ENCODE measurements around the gene GFRA1.
"Not testable (repeated sequence)": the region's sequence is repeated elsewhere in the genome, so short reads cannot be mapped to it uniquely, and the experiment has no call there.

The GFRA1 gene

DNA sequence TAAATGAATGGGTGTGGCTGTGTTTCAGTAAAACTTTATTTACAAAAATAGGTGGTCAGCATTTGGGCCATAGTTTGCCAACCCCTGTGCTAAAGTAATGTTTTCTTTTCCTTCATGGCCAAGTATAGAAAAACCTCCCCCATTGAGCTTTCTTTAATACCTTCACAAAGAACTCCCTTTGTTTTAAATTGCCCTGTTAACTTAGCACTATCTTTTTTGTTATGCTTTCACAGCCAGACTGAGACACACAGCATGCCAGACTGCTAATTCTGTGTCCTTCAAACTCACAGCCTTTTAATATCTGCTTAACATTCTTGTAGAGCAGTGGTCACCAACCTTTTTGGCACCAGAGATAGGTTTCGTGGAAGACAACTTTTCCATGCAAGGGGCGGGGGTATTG is 78.0 kb downstream of the GFRA1 start:
- DNase-seq: no peak

DNA sequence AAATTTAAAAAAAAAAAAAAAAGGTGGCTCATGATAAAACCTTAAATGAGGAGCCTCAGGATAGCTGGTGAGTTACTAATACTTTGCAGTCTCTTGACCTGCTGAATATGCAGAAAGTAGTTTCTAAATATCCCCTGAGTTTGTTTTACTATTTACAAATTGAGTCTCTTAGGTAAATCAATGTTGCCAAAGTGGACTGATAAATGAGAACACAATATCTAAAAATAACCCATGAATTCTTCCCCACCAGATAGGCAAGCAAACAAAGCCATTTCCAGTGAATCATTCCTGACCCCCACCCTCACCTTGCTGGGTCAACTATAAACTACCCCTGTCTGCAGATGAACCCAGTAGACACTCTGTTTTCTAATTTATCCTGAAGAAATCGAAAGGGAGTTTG is 78.9 kb downstream of the GFRA1 start:
- DNase-seq: no peak

DNA sequence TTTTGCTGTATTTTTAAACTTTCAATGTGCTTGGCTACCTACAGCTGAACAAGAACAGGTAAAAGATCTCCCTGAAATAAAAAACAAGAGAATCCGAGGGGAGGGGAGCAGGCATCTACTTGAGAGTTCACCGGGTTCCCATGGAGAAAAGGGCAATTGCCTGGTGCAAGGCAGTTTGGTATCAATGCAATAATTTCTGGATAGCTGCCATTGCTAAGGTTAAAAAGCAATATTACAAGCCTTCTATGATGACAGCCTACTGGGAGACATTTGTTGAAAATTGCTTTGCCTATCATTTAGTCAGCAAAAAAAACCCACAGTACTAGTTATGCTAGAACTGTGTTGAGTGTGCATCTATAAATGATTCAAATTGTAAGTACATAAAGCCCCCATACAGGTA is 82.1 kb downstream of the GFRA1 start:
- no peak for DNase-seq

DNA sequence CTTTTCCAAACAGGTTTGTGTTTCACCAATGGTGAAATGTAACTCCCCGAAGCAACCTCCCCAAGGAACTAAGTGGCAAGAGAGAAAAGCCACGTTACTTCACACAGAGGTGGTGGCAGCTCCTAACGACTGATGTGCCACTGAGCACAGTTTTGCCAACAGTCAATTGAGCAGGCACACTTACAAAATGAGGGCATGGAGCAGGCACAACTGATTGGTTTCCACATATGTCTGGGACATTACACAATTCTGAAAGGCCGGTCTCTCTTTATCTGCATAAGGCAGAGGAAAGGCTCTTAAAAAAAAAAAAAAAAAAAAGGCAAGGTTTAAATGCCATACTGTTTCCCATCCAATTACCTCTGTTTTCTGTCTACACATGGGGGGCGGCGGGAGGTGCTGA is 86.7 kb downstream of the GFRA1 start:
- DNase-seq: no peak

DNA sequence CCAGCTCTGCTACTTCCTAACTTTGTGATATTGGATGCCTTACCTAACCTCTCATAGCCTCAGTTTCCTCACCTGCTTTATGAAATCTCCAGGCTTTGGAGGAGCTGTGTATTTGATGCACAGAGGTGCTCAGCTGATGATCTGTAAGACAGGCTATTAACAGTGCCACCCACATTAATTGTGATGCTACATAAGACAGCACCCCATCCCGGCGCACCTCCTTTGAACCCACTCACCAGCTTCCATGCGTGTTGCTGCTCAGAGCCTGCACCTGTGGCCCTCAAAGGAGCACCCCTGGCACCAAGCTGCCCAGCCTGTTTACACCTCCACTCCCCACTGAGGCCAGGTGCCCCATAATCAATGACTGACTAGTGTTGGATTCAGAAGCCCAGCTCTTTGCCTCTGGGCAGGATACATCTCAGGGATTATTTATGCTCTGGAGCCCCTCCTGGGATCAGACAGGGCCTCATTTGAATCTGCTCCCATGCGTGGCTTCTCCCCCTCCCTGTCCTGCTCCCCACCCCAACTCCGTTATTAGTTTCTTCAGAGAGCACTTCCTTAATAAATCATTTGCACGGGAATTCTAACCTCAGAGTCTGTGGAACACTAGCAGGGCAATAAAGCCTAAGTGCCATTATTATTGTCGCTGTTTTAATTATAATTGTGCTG is 87.7 kb downstream of the GFRA1 start:
- no peak for DNase-seq

DNA sequence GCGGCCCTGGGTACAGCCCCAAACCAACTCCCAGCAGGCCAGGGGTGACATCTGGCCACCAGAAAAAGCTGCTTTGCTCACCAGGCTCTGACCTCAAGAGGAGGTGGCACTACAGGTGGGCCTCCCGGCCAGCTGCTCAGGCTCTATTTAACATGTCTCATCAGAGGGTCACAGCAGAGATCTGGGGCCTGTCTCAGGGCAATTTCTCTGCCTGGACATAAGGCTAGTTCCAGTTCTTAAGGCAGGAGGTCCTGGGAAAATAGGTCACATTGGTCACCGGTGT is 88.6 kb downstream of the GFRA1 start:
- no peak for DNase-seq

DNA sequence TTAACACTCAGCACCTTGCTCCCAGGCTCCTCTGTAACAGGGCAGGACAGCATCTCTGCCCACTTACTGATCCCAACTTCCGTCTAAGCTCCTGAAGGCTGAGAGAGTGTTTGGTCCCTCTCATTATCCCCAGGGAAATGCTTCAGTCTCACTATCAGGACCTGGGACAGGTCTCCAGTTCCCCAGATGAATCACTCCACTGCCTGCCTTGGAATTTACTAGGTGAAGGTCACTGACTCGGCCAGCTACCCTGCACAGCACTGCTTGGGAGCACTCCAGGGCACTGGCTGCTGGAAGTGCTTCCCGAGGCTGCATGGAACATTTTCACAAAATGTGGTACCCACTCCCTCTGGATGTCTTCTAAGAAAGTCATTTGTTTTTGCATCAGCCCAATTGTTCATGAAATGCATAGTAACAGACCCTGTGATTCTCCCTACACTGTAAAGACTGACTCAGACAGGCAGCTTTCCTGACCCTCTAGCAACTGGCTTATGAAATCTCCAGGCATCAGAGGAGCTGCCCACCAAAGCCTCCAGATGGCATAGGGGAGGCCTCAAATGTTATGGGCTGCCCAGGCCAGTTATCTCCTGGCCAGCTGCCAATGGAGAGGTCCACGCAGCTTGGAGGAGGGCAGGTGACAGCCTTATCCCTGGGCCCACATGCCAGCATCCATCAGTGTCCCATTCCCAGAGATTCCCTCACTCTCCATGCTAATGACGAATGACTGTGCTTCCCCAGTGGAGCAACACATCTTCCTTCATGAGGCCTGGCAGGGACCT is 89.1 kb downstream of the GFRA1 start:
- peak; percentile 15 for DNase-seq

DNA sequence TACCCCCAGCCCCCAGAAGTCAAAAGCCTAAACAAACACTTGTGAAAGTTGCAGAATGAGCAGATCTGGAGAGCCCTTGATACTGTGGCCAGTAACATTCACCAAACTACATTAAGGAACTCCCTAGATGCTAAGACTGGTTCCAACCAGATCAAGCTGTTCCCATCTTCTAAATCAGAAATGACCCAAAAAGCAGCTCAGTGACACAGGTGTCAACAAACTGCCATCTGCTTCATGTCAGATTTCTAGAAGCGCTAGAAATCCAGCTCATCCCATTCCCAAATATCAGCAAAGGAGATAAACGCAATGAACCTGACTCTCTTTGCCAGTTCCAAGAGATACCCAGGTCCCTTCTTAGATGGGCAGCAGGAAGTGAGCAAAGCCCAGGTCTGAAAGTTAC is 90.6 kb downstream of the GFRA1 start:
- no peak for DNase-seq

DNA sequence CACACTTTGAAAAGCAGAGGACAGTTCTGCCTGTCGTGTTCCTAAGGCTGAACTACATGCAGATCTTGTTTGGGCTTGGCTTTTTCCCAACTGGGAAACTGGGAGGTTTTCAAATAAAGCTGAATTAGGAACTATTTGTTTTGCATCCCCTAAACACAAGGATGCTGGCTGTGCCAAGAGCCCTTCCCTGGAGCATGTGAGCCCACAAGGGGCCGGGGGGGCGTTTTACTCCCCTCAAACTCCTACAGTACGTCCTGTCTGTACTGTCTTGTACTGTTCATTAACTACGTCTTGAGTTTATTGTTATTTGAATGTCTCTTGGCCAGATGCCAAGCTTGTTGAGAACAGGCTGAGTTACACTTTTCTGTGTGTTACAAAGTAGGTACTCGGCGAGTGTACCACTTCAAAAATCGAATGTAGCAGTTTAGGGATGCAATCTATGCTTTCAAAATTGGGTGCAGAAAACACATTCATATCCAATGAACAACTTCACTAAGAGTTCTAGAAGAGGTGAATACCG is 94.9 kb downstream of the GFRA1 start:
- DNase-seq: no peak

DNA sequence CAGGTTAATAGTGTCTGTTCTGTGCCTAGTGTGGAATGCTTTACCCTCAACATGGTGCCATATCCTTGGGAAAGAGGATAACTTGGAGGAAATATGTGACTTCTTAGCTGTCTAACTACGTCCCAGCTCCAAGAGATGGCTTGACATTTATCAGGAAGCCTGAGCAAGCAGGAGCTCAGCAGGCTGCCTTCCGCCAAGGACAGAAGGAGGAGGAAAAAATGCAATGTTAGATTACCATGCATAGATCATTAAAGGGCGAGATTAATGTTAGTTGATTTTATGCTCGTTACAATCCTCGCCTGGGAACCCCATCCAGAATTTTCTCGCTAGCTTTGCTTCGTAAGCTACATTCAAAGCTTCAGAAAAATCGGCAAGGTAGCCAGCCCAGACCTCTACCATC is 97.8 kb downstream of the GFRA1 start:
- no peak for DNase-seq

DNA sequence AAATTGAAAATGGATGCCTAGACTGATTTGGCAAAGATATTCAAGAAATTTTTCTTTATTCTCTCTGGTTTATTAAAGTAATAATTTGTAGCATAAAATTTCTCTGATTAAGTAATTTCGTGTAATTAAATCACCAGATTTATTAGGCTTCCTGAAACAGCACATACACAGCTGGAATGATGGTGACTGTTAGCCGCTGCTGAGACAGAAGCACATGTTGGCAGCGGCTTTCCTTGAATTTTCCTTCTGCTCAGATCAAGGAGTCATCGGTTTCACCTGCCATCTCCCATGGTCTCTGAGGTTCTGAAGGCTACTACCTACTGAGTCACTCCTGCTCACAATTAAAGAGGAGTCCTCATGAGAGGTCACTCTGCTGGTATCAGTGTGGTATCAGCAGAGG is 101.5 kb downstream of the GFRA1 start:
- no peak for DNase-seq

DNA sequence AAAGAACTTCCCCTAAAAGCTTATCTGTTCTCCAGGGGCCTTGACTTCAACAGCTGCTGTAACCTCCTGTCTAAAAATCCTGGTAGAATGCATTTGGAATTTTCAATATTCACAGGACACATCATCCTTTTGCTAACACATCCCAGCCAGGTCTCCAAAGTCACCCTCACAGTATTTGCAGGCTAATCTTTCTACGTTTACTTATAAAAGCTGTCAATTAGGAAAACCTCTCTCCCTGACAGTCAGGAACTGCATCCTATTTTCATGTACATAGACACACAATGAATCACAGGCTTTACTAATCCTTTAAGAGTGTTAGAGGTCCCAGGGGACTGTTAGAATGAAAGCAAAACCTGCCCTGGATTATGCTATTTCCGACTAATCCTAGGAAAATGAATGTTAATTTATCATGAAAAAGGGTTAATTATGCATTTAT is 102.2 kb downstream of the GFRA1 start:
- peak; percentile 85 for DNase-seq

DNA sequence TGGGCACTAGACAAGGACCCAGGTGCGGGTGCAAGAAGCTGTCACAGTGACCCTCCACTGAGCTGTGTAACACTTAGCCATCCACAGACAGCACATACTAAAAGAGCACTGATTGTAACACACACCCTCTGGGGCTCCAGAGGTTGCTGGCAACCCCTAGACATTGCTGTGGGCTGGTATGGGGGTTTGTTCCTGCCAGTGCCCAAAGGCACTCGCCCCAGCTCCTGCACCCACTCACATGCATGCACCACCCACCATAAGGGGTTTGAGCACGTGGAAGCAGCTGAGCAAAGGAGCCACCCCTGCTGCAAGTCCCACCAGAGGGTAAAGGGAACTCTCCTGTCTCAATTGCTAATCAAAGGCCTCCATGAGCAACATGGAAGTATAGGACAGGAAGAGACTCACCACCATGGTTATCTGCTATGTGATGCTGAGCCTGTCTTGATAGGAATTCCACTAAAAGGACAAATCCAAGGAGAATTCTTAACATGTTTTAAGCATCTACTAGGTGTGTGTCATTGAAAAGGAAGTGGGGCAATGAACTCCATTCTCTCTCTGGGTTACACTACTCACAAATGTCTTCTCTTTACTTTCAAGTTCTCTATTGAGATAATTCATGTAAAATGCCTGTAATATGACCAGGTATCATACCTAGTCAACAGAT is 103.1 kb downstream of the GFRA1 start:
- DNase-seq: peak; percentile 27

DNA sequence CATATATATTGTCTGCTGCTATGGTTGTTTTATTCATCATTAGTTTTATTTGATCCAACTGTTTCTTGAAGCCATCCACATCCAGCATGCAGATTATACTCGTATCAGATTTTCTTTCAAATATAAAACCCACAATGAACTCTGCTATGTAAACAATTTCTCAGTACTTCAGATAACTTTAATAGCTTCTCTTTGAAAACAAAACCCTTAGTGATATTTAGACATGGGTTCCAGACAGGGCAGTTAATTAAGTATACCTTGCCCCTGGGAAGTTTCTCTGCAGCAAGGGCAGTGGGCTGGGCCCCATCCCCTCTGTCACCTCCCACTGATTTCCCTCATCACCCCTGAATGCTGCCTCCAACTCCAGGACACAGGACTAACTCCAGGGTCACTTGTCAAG is 104.3 kb downstream of the GFRA1 start:
- DNase-seq: no peak

DNA sequence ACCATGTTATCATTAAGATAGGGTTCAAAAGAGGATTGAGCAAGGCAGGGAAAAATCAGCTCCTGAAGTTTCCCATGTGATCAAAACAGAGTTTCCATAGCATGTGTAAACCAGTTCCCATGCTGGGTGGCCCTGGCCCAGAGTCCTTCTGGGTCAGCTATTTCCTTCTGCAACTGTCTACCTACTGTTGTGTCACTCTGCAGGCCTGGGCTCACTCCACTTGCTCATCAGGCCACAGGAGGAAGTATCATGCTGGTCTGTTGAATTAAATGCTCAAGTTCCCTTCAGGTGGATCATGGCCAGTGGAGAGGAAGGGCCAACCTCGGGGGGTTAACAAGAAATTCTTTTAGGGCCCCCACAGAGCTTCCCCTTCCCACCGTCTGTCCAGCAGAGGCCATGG is 104.7 kb downstream of the GFRA1 start:
- no peak for DNase-seq

DNA sequence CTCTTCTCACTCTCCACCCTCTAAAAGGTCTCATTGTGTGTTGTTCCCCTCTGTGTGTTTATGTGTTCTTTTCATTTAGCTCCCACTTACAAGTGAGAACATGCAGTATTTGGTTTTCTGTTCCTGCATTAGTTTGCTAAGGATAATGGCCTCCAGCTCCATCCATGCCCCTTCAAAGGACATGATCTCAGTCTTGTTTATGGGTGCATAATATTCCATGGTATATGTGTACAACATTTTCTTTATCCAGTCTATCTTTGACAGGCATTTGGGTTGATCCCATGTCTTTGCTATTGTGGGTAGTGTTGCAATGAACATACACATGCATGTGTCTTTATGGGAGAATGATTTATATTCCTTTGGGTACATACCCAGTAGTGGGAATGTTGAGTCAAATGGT is 107.1 kb downstream of the GFRA1 start:
- DNase-seq: not testable (repeated sequence)

DNA sequence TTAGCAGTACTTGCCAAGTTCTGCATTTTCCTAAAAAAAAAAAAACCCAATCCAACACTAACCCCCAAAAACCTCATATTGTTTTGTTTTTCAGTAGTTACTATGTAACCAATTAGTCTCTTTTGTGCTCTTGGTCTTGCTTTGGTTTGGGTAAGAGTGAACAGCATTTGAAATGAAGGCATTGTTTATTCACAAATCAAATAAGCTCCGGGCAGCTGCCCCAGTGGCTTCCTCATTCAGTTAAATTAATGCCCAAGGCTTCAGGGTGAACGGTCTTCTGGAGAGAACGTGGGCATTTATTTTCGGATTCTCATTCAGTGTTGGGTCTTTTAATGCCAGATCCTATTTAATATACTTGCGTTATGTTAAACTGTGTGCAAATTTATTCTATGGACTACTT is 108.7 kb downstream of the GFRA1 start:
- DNase-seq: no peak

DNA sequence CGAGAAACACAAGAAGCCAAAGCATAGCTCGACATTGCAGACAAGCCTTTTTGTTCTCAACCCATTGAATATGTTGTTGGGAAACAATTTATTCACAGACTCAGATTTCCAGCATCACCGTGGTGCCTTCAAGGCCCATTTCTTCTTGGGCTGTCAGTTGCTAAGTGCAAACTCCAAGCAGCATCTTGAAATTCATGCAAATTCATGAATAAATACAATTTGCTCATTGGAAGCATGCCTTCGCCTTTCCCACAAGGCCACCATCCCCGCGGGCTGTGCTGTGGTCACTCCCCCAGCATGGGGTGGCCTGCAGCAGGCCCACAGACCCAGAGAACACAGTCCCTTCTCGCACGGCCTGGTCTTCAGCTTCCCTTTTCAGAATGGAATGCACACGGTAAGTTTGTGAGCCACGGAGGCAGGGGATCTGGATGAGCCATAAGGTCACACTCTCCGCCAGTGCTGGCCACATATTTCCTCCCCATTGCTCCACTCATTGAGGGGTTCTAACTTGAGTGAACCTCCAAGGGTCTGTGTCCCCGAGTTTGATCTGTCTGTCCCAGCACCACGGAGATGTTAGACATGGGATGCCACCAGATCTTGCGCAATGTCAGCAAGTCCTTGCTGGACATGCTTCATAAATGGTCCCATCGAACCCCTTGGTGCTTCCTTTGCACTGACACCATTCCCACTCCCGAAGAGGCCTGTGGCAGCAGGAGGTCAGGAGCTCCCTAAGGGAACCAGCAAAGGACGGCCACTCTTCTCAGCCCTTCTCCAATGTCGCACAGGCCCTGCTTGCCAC is 109.5 kb downstream of the GFRA1 start:
- DNase-seq: no peak

DNA sequence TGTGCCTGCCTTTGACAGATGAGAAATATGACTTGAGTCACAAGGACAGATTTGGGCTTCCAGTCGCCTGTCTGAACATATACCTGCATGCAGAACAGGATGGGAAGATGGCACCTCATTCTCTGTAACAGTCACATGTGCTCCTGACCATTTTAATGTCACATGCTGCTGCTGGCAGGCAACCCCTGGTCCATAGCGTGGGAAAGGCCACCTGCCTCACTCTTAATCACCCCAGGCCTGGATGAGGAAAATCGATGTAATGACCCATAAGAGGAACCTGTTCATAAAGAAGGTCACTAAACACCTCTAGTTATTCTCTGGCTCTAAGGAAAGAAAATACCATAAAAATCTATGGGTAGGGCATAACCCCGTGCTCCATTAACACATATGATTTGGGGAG is 110.2 kb downstream of the GFRA1 start:
- no peak for DNase-seq

DNA sequence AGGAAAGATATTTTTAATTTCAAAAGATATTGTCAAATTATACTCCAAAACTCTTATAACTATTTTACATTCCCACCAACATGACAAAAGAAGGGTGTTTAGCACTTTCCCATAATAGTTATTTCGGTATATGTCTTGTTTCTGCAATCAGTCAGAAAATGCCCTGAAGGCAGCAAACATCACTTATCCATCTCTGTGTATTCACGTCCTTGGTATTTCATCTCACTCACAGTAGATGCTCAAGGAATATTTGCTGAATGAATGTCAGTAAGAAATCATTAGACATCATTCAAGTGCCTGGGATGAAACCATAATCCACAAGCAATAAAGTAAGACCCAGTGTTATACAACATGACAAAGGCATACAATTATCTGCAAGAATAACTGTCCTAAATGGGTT is 112.7 kb downstream of the GFRA1 start:
- no peak for DNase-seq

DNA sequence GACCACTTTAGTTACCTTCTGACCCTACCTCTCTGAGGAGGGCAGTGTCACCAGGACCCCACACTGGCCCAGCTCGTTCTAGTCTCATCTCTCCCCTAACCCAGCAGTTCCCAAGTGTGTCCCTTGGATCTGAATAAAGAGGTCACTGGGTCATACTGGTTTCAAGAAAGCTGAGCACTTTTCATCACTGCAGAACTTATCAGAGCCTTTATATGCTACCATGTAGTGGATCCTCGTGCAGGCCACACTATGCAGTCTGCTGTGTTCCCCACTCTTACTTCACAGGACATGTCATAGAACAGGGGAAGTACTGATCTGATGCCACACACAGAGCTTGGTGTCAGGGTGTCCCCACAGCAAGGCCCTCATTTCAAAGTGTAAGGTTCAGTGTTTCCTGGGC is 113.8 kb downstream of the GFRA1 start:
- DNase-seq: no peak

DNA sequence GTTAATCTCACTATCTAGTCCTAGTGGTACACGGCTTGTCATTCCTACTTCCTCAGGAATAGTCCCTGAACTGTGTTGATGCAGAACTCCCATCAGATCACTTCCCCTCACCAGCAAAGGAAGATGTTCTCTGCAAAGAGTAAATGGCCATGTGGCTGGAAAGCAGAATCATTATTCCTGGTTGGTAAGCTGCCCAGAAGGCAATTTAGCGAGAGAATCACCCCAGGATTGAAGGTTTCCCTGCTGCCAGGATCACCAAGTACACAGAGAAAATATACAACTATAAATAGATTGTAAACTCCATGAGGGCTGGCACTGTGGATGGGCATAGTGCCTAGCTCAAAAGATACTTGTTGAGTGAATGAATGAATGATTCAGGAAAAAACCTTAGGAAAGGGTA is 115.0 kb downstream of the GFRA1 start:
- no peak for DNase-seq

DNA sequence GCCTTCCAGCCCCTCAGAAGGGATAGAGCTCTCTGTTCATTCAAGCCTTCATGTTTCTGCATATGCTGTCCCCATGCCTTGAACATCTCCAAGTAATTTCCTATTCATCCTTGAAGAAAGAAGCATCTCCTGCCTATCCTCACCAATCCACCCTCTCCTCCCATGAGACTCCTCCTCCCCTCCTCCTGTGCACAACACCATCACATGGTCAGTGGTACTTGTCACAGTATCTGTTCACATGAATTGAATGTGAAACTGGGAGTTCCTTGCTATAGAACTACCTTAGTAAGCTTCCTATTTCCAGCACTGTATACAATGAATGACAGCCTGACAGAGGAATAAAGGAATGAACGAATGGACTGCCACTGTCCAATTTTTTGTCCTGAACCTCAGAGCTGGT is 115.5 kb downstream of the GFRA1 start:
- no peak for DNase-seq

Data from fibroblast of skin of right quadriceps (primary cell).